ENCODE results near the gene SCEL.

DNA sequence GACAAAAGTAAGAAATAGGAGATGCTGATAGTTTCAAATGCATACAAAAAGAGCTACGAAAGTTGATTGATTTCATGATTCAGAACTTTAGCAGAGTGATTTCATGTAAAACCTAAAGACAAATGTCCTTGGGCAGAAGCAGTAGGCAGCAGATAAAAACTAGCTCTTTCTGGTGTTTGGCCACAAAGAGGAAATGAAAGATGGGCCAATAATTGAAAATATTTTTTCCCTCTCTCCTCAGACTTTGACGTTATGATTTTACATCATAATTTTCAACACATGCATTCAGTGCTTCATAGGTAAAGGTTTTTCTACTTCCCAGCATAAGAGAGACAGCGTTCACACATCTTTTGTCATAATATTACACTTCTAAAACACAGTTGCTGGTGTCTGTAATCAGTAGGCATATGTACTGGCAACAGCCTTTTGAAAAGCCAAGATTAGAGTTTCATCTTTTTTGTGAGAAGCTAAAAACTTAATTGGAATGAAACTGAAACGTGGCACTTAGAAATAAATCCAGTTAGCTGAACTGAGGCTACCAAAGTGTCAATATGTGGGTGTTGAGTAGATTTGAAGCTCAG lies 9.3 kb downstream of the SCEL start:
- TF ChIP-seq, protein P1, sequence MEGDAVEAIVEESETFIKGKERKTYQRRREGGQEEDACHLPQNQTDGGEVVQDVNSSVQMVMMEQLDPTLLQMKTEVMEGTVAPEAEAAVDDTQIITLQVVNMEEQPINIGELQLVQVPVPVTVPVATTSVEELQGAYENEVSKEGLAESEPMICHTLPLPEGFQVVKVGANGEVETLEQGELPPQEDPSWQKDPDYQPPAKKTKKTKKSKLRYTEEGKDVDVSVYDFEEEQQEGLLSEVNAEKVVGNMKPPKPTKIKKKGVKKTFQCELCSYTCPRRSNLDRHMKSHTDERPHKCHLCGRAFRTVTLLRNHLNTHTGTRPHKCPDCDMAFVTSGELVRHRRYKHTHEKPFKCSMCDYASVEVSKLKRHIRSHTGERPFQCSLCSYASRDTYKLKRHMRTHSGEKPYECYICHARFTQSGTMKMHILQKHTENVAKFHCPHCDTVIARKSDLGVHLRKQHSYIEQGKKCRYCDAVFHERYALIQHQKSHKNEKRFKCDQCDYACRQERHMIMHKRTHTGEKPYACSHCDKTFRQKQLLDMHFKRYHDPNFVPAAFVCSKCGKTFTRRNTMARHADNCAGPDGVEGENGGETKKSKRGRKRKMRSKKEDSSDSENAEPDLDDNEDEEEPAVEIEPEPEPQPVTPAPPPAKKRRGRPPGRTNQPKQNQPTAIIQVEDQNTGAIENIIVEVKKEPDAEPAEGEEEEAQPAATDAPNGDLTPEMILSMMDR (IDR thresholded peaks at IDR 0.05) = no peak
- no peak for TF ChIP-seq EZH2phosphoT487 (IDR thresholded peaks at IDR 0.05)

Data from neural progenitor cell (in vitro differentiated cells).